ENCODE measurements around the gene IPO4. TPM values are rescaled to one million over a fixed set of nuclear protein-coding genes. Genes with fewer than 3 reads are reported as not detected.
"Not testable (repeated sequence)": the region's sequence is repeated elsewhere in the genome, so short reads cannot be mapped to it uniquely, and the experiment has no call there.

The IPO4 gene
- total and polyA plus RNA-seq, 5 experiments from 2014 or later: 20.2 to 27.5 (median 24.4) TPM

- Mint-ChIP-seq H3K4me3 (peak overlapping the region; percentile 87 to 100 (median 98)), H3K27me3 (no peaks in the 10 kb centered on the region), H3K9me3 (no peaks in the 10 kb centered on the region), H3K36me3 (peaks cover 4 to 37% (median 10%) of the 10 kb centered on the region in 3 donors), H3K27ac (peak overlapping the region; percentile 91 to 99 (median 95)), H3K4me1 (peaks cover 15 to 66% (median 58%) of the 10 kb centered on the region in 4 donors)
- no peak for DNase-seq
- POLR2A ChIA-PET: interaction anchor here (1.3 to 5.4 kb wide), 6 partner anchors 8 to 96 kb away, joined by 3 to 53 read pairs (median 8); partner anchors contain the start of genes CHMP4A, MDP1, PSME1 and TINF2
- ATAC-seq: peak; percentile 14 to 32
Observed at GRCh38 chr14:24231263-24232120, 42.9 kb upstream of the IPO4 start.

GRCh38 chr14:24228902-24229301 lies 40.3 kb upstream of the IPO4 start:
- H3K9me3 Mint-ChIP-seq: no peaks in the 10 kb centered on the region
- H3K4me3 Mint-ChIP-seq: no peak overlapping the region
- H3K27ac Mint-ChIP-seq: peak overlapping the region in 5 of 10 donors; percentile 21 to 49 (median 35)
- no peak for ATAC-seq
- peaks cover 0 to 32% (median 4%) of the 10 kb centered on the region in 3 donors for H3K36me3 Mint-ChIP-seq
- no peak for DNase-seq
- POLR2A ChIA-PET: interaction anchor here (0.7 to 1.0 kb wide), 2 partner anchors 13 to 208 kb away, joined by 5 read pairs; partner anchors contain the start of gene MDP1
- no peaks in the 10 kb centered on the region for H3K27me3 Mint-ChIP-seq
- peaks cover 7 to 60% (median 47%) of the 10 kb centered on the region in 4 donors for H3K4me1 Mint-ChIP-seq

- Mint-ChIP-seq H3K4me1 (peaks cover 3 to 47% (median 36%) of the 10 kb centered on the region in 4 donors), H3K4me3 (no peak overlapping the region), H3K9me3 (no peaks in the 10 kb centered on the region), H3K27me3 (no peaks in the 10 kb centered on the region), H3K27ac (peak overlapping the region in 1 of 10 donors; percentile 57), H3K36me3 (peaks cover 0 to 32% (median 4%) of the 10 kb centered on the region in 3 donors)
- POLR2A ChIA-PET: no interaction called here
- DNase-seq: no peak
- ATAC-seq: no peak
Observed at GRCh38 chr14:24226473-24226872, 37.9 kb upstream of the IPO4 start.

- POLR2A ChIA-PET: no interaction called here
- Mint-ChIP-seq H3K9me3 (no peaks in the 10 kb centered on the region), H3K36me3 (peaks cover 0 to 32% (median 4%) of the 10 kb centered on the region in 3 donors), H3K4me3 (peak overlapping the region in 1 of 10 donors; percentile 3), H3K4me1 (peaks cover 4 to 38% (median 29%) of the 10 kb centered on the region in 4 donors), H3K27me3 (no peaks in the 10 kb centered on the region), H3K27ac (peak overlapping the region in 5 of 10 donors; percentile 15 to 87 (median 43))
- DNase-seq (no peak), ATAC-seq (no peak)
Observed at GRCh38 chr14:24224618-24225071, 36.0 kb upstream of the IPO4 start.

- not testable (repeated sequence) for H3K4me3 Mint-ChIP-seq, H3K27me3 Mint-ChIP-seq, ATAC-seq, H3K27ac Mint-ChIP-seq, H3K9me3 Mint-ChIP-seq, DNase-seq
- POLR2A ChIA-PET: interaction anchor here (0.6 to 1.0 kb wide), 3 partner anchors 15 to 82 kb away, joined by 3 to 4 read pairs (median 3); partner anchors contain the start of gene EMC9
- H3K36me3 Mint-ChIP-seq: peaks cover 0 to 26% (median 4%) of the 10 kb centered on the region in 3 donors
- peaks cover 7 to 32% (median 24%) of the 10 kb centered on the region in 4 donors for H3K4me1 Mint-ChIP-seq
Observed at GRCh38 chr14:24222987-24223386, 34.4 kb upstream of the IPO4 start.

- Mint-ChIP-seq H3K27ac (peak overlapping the region in 2 of 10 donors; percentile 4 to 22), H3K4me3 (no peak overlapping the region), H3K27me3 (no peaks in the 10 kb centered on the region), H3K4me1 (peaks cover 13 to 28% (median 23%) of the 10 kb centered on the region in 4 donors), H3K36me3 (peaks cover 0 to 12% (median 0%) of the 10 kb centered on the region in 3 donors), H3K9me3 (no peaks in the 10 kb centered on the region)
- no peak for ATAC-seq
- POLR2A ChIA-PET: interaction anchor here (1.3 to 1.7 kb wide), 4 partner anchors 11 to 51 kb away, joined by 5 to 10 read pairs (median 6); partner anchors contain the start of genes IPO4, RABGGTA and TM9SF1
- DNase-seq: no peak
Observed at GRCh38 chr14:24219521-24219920, 30.9 kb upstream of the IPO4 start.

- peak overlapping the region in 1 of 10 donors; percentile 4 for H3K27ac Mint-ChIP-seq
- H3K9me3 Mint-ChIP-seq: no peaks in the 10 kb centered on the region
- H3K27me3 Mint-ChIP-seq: no peaks in the 10 kb centered on the region
- POLR2A ChIA-PET: interaction anchor here (1.4 to 1.7 kb wide), 3 partner anchors 12 to 30 kb away, joined by 5 to 10 read pairs (median 7); partner anchors contain the start of genes IPO4 and TM9SF1
- DNase-seq (no peak), ATAC-seq (no peak)
- H3K4me1 Mint-ChIP-seq: peaks cover 16 to 30% (median 25%) of the 10 kb centered on the region in 4 donors
- peaks cover 0 to 15% (median 0%) of the 10 kb centered on the region in 3 donors for H3K36me3 Mint-ChIP-seq
- H3K4me3 Mint-ChIP-seq: no peak overlapping the region
Observed at GRCh38 chr14:24219080-24219479, 30.5 kb upstream of the IPO4 start.

GRCh38 chr14:24216876-24217275 lies 28.3 kb upstream of the IPO4 start:
- not testable (repeated sequence) for DNase-seq, H3K27me3 Mint-ChIP-seq, H3K9me3 Mint-ChIP-seq, ATAC-seq, H3K4me3 Mint-ChIP-seq
- peaks cover 23 to 45% (median 43%) of the 10 kb centered on the region in 4 donors for H3K4me1 Mint-ChIP-seq
- H3K27ac Mint-ChIP-seq: peak overlapping the region in 5 of 10 donors; percentile 28 to 99 (median 71)
- POLR2A ChIA-PET: interaction anchor here (2.4 to 5.1 kb wide), 4 partner anchors 25 to 103 kb away, joined by 14 to 73 read pairs (median 33); partner anchors contain the start of genes DCAF11, IPO4, IRF9 and NRL
- peaks cover 0 to 18% (median 0%) of the 10 kb centered on the region in 3 donors for H3K36me3 Mint-ChIP-seq

- peaks cover 27 to 50% (median 48%) of the 10 kb centered on the region in 4 donors for H3K4me1 Mint-ChIP-seq
- peaks cover 0 to 2% (median 0%) of the 10 kb centered on the region in 5 donors for H3K27me3 Mint-ChIP-seq
- no peaks in the 10 kb centered on the region for H3K9me3 Mint-ChIP-seq
- peak overlapping the region; percentile 89 to 94 (median 92) for H3K4me3 Mint-ChIP-seq
- POLR2A ChIA-PET: interaction anchor here (0.7 to 7.1 kb wide), 21 partner anchors 10 to 1450 kb away, joined by 3 to 124 read pairs (median 4); partner anchors contain the start of genes DCAF11, DHRS1, GMPR2 and IPO4
- peak overlapping the region; percentile 93 to 100 (median 99) for H3K27ac Mint-ChIP-seq
- DNase-seq (no peak), ATAC-seq (no peak)
- H3K36me3 Mint-ChIP-seq: peaks cover 0 to 23% (median 4%) of the 10 kb centered on the region in 3 donors
Observed at GRCh38 chr14:24216345-24216699, 27.7 kb upstream of the IPO4 start.

GRCh38 chr14:24215495-24216344 lies 27.1 kb upstream of the IPO4 start, which contains the start of gene MDP1:
MDP1 (minus strand) TSS chr14:24216066; CDS start chr14:24215955, 111 bp downstream.
- POLR2A ChIA-PET: interaction anchor here (0.7 to 7.1 kb wide), 23 partner anchors 10 to 1450 kb away, joined by 3 to 124 read pairs (median 4); partner anchors contain the start of genes DCAF11, DHRS1, GMPR2 and IPO4
- H3K27me3 Mint-ChIP-seq: peaks cover 0 to 2% (median 0%) of the 10 kb centered on the region in 5 donors
- DNase-seq (peak; percentile 71 to 93 (median 86)), ATAC-seq (peak; percentile 75)
- peaks cover 0 to 27% (median 5%) of the 10 kb centered on the region in 3 donors for H3K36me3 Mint-ChIP-seq
- H3K9me3 Mint-ChIP-seq: no peaks in the 10 kb centered on the region
- H3K4me1 Mint-ChIP-seq: peaks cover 27 to 55% (median 54%) of the 10 kb centered on the region in 4 donors
- peak within 1 kb of the TSS; percentile 89 to 94 (median 92) for H3K4me3 Mint-ChIP-seq
- peak within 1 kb of the TSS; percentile 93 to 100 (median 99) for H3K27ac Mint-ChIP-seq

GRCh38 chr14:24213866-24214662 lies 25.4 kb upstream of the IPO4 start:
- peaks cover 0 to 2% (median 0%) of the 10 kb centered on the region in 5 donors for H3K27me3 Mint-ChIP-seq
- H3K36me3 Mint-ChIP-seq: peaks cover 0 to 44% (median 10%) of the 10 kb centered on the region in 3 donors
- ATAC-seq (no peak), DNase-seq (no peak)
- peak overlapping the region; percentile 96 to 100 (median 99) for H3K27ac Mint-ChIP-seq
- H3K9me3 Mint-ChIP-seq: no peaks in the 10 kb centered on the region
- peak overlapping the region; percentile 49 to 98 (median 95) for H3K4me3 Mint-ChIP-seq
- POLR2A ChIA-PET: interaction anchor here (0.6 to 7.1 kb wide), 25 partner anchors 13 to 227 kb away, joined by 3 to 124 read pairs (median 8); partner anchors contain the start of genes CBLN3, DCAF11, DHRS1 and GMPR2
- peaks cover 28 to 67% (median 62%) of the 10 kb centered on the region in 4 donors for H3K4me1 Mint-ChIP-seq
